HEK293 (cell line): ENCODE measurements around the gene SGSM2.

ENCODE experiments used
- HOXC10 ChIP-seq: sonication (generic); formaldehyde crosslinking; IDR thresholded peaks from 2 replicates; pipeline ENCODE4 v1.8.1; 2023; ENCODE audit warnings: mild to moderate bottlenecking, missing genetic modification reagents
- HOXD13 ChIP-seq: sonication (generic); formaldehyde crosslinking; IDR thresholded peaks from 2 replicates; pipeline ENCODE4 v1.8.0; 2022; ENCODE audit warnings: missing genetic modification reagents, borderline replicate concordance
- REPIN1 ChIP-seq: fragments of 450-650 bp; formaldehyde crosslinking; IDR thresholded peaks from 2 replicates; pipeline ENCODE4 v1.5.1; 2017; ENCODE audit warnings: missing biosample characterization, missing genetic modification characterization, low read depth
- REST ChIP-seq: fragments of 450-650 bp; formaldehyde crosslinking; IDR thresholded peaks from 2 replicates; pipeline ENCODE4 v1.5.1; 2016; ENCODE audit warnings: missing biosample characterization, missing genetic modification characterization
- SCRT2 ChIP-seq: fragments of 450-650 bp; formaldehyde crosslinking; IDR thresholded peaks from 2 replicates; pipeline ENCODE4 v1.5.1; 2016; ENCODE audit warnings: missing biosample characterization, missing genetic modification characterization
- TCF7L2 ChIP-seq: IDR thresholded peaks from 2 replicates; pipeline ENCODE4 v1.6.1; 2011; ENCODE audit warnings: low read depth, mild to moderate bottlenecking, inconsistent platforms, low read length, moderate library complexity, borderline replicate concordance
- YY2 ChIP-seq: fragments of 450-650 bp; formaldehyde crosslinking; IDR thresholded peaks from 2 replicates; pipeline ENCODE4 v1.5.1; 2016; ENCODE audit warnings: missing biosample characterization, missing genetic modification characterization
- ZBTB20 ChIP-seq: fragments of 450-650 bp; formaldehyde crosslinking; IDR thresholded peaks from 2 replicates; pipeline ENCODE4 v1.5.1; 2016; ENCODE audit warnings: missing biosample characterization, missing genetic modification characterization
- ZFHX2 ChIP-seq: fragments of 450-650 bp; formaldehyde crosslinking; conservative IDR thresholded peaks from 2 replicates; pipeline ENCODE4 v1.5.1; 2016; ENCODE audit warnings: missing biosample characterization, missing genetic modification characterization
- ZFP37 ChIP-seq: fragments of 450-650 bp; formaldehyde crosslinking; IDR thresholded peaks from 2 replicates; pipeline ENCODE4 v1.5.1; 2016; ENCODE audit warnings: missing biosample characterization, missing genetic modification characterization
- ZFP41 ChIP-seq: fragments of 450-650 bp; formaldehyde crosslinking; IDR thresholded peaks from 2 replicates; pipeline ENCODE4 v1.5.1; 2016; ENCODE audit warnings: missing biosample characterization, missing genetic modification characterization, borderline replicate concordance
- ZNF138 ChIP-seq: fragments of 450-650 bp; formaldehyde crosslinking; IDR thresholded peaks from 2 replicates; pipeline ENCODE4 v1.5.1; 2016; ENCODE audit warnings: missing biosample characterization, missing genetic modification characterization, borderline replicate concordance
- ZNF146 ChIP-seq: fragments of 450-650 bp; formaldehyde crosslinking; IDR thresholded peaks from 2 replicates; pipeline ENCODE4 v1.5.1; 2016; ENCODE audit warnings: missing biosample characterization, missing genetic modification characterization
- ZNF16 ChIP-seq: fragments of 450-650 bp; formaldehyde crosslinking; IDR thresholded peaks from 2 replicates; pipeline ENCODE4 v1.5.1; 2016; ENCODE audit warnings: low read depth, missing biosample characterization, missing genetic modification characterization
- ZNF169 ChIP-seq: fragments of 450-650 bp; formaldehyde crosslinking; IDR thresholded peaks from 2 replicates; pipeline ENCODE4 v1.5.1; 2016; ENCODE audit warnings: missing biosample characterization, missing genetic modification characterization
- ZNF211 ChIP-seq: fragments of 450-650 bp; formaldehyde crosslinking; IDR thresholded peaks from 2 replicates; pipeline ENCODE4 v1.5.1; 2016; ENCODE audit warnings: low read depth, missing biosample characterization, missing genetic modification characterization
- ZNF214 ChIP-seq: fragments of 450-650 bp; formaldehyde crosslinking; IDR thresholded peaks from 2 replicates; pipeline ENCODE4 v1.5.1; 2017; ENCODE audit warnings: missing biosample characterization, mild to moderate bottlenecking, missing genetic modification characterization, borderline replicate concordance
- ZNF221 ChIP-seq: fragments of 450-650 bp; formaldehyde crosslinking; IDR thresholded peaks from 2 replicates; pipeline ENCODE4 v1.5.1; 2017; ENCODE audit warnings: missing biosample characterization, missing genetic modification characterization, borderline replicate concordance
- ZNF335 ChIP-seq: fragments of 450-650 bp; formaldehyde crosslinking; conservative IDR thresholded peaks from 2 replicates; pipeline ENCODE4 v1.5.1; 2016; ENCODE audit warnings: missing biosample characterization, missing genetic modification characterization
- ZNF341 ChIP-seq: fragments of 450-650 bp; formaldehyde crosslinking; IDR thresholded peaks from 2 replicates; pipeline ENCODE4; 2016; ENCODE audit warnings: low read depth, missing biosample characterization, missing genetic modification characterization
- ZNF350 ChIP-seq: fragments of 450-650 bp; formaldehyde crosslinking; IDR thresholded peaks from 2 replicates; pipeline ENCODE4 v1.5.0; 2017; ENCODE audit warnings: missing biosample characterization, mild to moderate bottlenecking, missing genetic modification characterization
- ZNF544 ChIP-seq: fragments of 450-650 bp; formaldehyde crosslinking; IDR thresholded peaks from 2 replicates; pipeline ENCODE4 v1.5.0; 2017; ENCODE audit warnings: missing biosample characterization, missing genetic modification characterization
- ZNF561 ChIP-seq: fragments of 450-650 bp; IDR thresholded peaks from 2 replicates; pipeline ENCODE4 v1.5.1; 2018; ENCODE audit warnings: missing biosample characterization, missing genetic modification characterization, borderline replicate concordance
- ZNF600 ChIP-seq: fragments of 450-650 bp; formaldehyde crosslinking; IDR thresholded peaks from 2 replicates; pipeline ENCODE4 v1.5.1; 2016; ENCODE audit warnings: missing biosample characterization, missing genetic modification characterization
- ZNF626 ChIP-seq: fragments of 450-650 bp; sonication (Bioruptor Pico); formaldehyde crosslinking; IDR thresholded peaks from 2 replicates; pipeline ENCODE4 v1.5.1; 2018; ENCODE audit warnings: missing biosample characterization, missing genetic modification characterization, inconsistent platforms
- ZNF658 ChIP-seq: fragments of 450-650 bp; formaldehyde crosslinking; IDR thresholded peaks from 2 replicates; pipeline ENCODE4; 2016; ENCODE audit warnings: missing biosample characterization, missing genetic modification characterization
- ZNF768 ChIP-seq: fragments of 450-650 bp; formaldehyde crosslinking; IDR thresholded peaks from 2 replicates; pipeline ENCODE4 v1.5.1; 2018; ENCODE audit warnings: missing biosample characterization, mild to moderate bottlenecking, missing genetic modification characterization
- ZXDB ChIP-seq: fragments of 450-650 bp; formaldehyde crosslinking; IDR thresholded peaks from 2 replicates; pipeline ENCODE4 v1.5.1; 2016; ENCODE audit warnings: missing biosample characterization, missing genetic modification characterization
- TF ChIP-seq, protein P1 (sequence below): fragments of 450-650 bp; IDR thresholded peaks from 2 replicates; pipeline ENCODE4 v1.5.1; 2018; ENCODE audit warnings: missing biosample characterization, mild to moderate bottlenecking, missing genetic modification characterization
- TF ChIP-seq, protein P2 (sequence below): fragments of 450-650 bp; formaldehyde crosslinking; IDR thresholded peaks from 2 replicates; pipeline ENCODE4; 2016; ENCODE audit warnings: missing biosample characterization, missing genetic modification characterization
- TF ChIP-seq, protein P3 (sequence below): fragments of 450-650 bp; formaldehyde crosslinking; IDR thresholded peaks from 2 replicates; pipeline ENCODE4 v1.5.1; 2016; ENCODE audit warnings: missing biosample characterization, missing genetic modification characterization

SGSM2 gene

DNA sequence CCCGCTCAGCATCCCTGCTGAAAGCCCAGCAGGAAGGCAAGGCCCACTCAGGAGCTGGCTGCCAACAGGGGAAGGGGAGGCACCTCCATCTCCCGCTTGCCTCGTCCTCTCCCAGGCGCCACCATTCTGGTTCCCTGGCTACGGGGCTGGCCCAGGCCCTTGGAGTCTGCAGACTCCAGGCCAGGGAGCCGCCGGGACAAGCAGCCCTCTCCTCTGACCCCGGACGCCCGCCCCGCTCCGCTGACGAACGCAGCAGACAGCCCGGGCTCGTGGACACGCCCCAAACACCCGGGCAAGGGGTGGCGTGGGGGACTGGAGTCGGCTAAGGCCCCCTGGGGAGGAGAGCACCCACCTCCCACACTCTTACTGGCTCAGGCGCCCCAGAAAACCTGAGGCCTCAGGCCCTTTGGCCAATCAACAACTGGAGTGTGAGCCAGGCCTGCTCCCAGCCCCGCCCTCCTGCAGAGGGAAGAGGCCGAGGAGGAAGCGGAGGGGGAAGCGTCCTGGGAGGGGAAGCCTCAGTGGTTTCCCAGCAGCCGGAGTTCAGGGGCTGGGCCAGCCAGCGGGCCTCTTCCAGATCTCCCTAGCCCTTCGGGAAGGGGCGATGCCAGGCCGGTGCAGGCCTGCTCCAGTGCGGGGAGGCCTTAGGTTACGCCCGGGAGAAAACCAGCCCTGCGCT, 59.4 kb downstream of the SGSM2 start (continued):
- TF ChIP-seq ZNF561 (tag by site-specific recombination) = peak; percentile 49; the same call in 1 of the 2 replicates
- peak; percentile 63 for TF ChIP-seq ZNF335
- TF ChIP-seq HOXC10 (CRISPR knock-in tag) = no peak
- no peak for TF ChIP-seq ZNF16 (tag by site-specific recombination)
- TF ChIP-seq HOXD13 (CRISPR knock-in tag) = no peak
- TF ChIP-seq ZNF600 = peak; percentile 80
- TF ChIP-seq ZNF341 (tag by site-specific recombination) = peak; percentile 99
- no peak for TF ChIP-seq YY2 (tag by site-specific recombination)
- no peak for TF ChIP-seq TCF7L2
- TF ChIP-seq ZNF544 = no peak
- TF ChIP-seq ZNF350 (tag by site-specific recombination) = no peak
- TF ChIP-seq, protein P1, sequence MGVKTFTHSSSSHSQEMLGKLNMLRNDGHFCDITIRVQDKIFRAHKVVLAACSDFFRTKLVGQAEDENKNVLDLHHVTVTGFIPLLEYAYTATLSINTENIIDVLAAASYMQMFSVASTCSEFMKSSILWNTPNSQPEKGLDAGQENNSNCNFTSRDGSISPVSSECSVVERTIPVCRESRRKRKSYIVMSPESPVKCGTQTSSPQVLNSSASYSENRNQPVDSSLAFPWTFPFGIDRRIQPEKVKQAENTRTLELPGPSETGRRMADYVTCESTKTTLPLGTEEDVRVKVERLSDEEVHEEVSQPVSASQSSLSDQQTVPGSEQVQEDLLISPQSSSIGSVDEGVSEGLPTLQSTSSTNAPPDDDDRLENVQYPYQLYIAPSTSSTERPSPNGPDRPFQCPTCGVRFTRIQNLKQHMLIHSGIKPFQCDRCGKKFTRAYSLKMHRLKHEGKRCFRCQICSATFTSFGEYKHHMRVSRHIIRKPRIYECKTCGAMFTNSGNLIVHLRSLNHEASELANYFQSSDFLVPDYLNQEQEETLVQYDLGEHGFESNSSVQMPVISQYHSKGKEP (tag by site-specific recombination) = no peak
- TF ChIP-seq ZFHX2 = peak; percentile 85
- TF ChIP-seq, protein P2, sequence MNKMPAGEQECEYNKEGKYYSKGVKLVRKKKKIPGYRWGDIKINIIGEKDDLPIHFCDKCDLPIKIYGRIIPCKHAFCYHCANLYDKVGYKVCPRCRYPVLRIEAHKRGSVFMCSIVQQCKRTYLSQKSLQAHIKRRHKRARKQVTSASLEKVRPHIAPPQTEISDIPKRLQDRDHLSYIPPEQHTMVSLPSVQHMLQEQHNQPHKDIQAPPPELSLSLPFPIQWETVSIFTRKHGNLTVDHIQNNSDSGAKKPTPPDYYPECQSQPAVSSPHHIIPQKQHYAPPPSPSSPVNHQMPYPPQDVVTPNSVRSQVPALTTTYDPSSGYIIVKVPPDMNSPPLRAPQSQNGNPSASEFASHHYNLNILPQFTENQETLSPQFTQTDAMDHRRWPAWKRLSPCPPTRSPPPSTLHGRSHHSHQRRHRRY (tag by site-specific recombination) = no peak
- TF ChIP-seq ZNF211 (tag by site-specific recombination) = no peak
- TF ChIP-seq, protein P3, sequence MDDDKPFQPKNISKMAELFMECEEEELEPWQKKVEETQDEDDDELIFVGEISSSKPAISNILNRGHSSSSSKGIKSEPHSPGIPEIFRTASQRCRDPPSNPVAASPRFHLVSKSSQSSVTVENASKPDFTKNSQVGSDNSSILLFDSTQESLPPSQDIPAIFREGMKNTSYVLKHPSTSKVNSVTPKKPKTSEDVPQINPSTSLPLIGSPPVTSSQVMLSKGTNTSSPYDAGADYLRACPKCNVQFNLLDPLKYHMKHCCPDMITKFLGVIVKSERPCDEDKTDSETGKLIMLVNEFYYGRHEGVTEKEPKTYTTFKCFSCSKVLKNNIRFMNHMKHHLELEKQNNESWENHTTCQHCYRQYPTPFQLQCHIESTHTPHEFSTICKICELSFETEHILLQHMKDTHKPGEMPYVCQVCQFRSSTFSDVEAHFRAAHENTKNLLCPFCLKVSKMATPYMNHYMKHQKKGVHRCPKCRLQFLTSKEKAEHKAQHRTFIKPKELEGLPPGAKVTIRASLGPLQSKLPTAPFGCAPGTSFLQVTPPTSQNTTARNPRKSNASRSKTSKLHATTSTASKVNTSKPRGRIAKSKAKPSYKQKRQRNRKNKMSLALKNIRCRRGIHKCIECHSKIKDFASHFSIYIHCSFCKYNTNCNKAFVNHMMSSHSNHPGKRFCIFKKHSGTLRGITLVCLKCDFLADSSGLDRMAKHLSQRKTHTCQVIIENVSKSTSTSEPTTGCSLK (tag by site-specific recombination) = no peak
- no peak for TF ChIP-seq ZNF768 (tag by site-specific recombination)
- TF ChIP-seq ZNF626 (tag by site-specific recombination) = no peak
- TF ChIP-seq ZNF169 (tag by site-specific recombination) = no peak
- TF ChIP-seq ZNF221 (tag by site-specific recombination) = no peak
- no peak for TF ChIP-seq ZNF214 (tag by site-specific recombination)
- TF ChIP-seq REPIN1 = no peak
- peak; percentile 53; the same call in 1 of the 2 replicates for TF ChIP-seq ZXDB
- TF ChIP-seq ZNF138 (tag by site-specific recombination) = no peak
- TF ChIP-seq ZNF658 (tag by site-specific recombination) = no peak
- TF ChIP-seq ZFP41 (tag by site-specific recombination) = no peak
- TF ChIP-seq REST (tag by site-specific recombination) = no peak
- no peak for TF ChIP-seq ZNF146 (tag by site-specific recombination)
- TF ChIP-seq SCRT2 (tag by site-specific recombination) = no peak
- no peak for TF ChIP-seq ZFP37 (tag by site-specific recombination)
- peak; percentile 88 for TF ChIP-seq ZBTB20 (tag by site-specific recombination)
